GM12891 (cell line): ENCODE data around the gene TRIM56.

Experiments
- DNase-seq: peaks from one replicate; pipeline ENCODE4 v3.0.0; 2011; ENCODE audit warnings: low spot score; ENCODE audit not compliant: insufficient read length
- FAIRE-seq: peaks from 2 replicates; lab custom pipeline; 2011; peaks lifted over from hg19 to GRCh38; lab: Jason Lieb, UNC
- PAX5 ChIP-seq: IDR thresholded peaks from 2 replicates; pipeline ENCODE4 v1.6.1; 2011; ENCODE audit warnings: low read length, moderate library complexity, mild to moderate bottlenecking; ENCODE audit not compliant: insufficient read depth, severe bottlenecking
- POLR2A ChIP-seq: IDR thresholded peaks from 2 replicates; pipeline ENCODE4 v1.6.1; 2011; ENCODE audit warnings: low read depth, low read length, control low read depth
- POLR2AphosphoS5 ChIP-seq: IDR thresholded peaks from 2 replicates; pipeline ENCODE4 v1.6.1; 2011; ENCODE audit warnings: low read depth, low read length, control low read depth
- POU2F2 ChIP-seq: IDR thresholded peaks from 2 replicates; pipeline ENCODE4 v1.6.1; 2011; ENCODE audit warnings: low read depth, mild to moderate bottlenecking, control low read depth, low read length, moderate library complexity
- SPI1 ChIP-seq: IDR thresholded peaks from 2 replicates; pipeline ENCODE4 v1.6.1; 2011; ENCODE audit warnings: low read depth, low read length, control low read depth
- TAF1 ChIP-seq: IDR thresholded peaks from 2 replicates; pipeline ENCODE4 v1.6.1; 2011; ENCODE audit warnings: low read depth, low read length, control low read depth

The TRIM56 gene

DNA sequence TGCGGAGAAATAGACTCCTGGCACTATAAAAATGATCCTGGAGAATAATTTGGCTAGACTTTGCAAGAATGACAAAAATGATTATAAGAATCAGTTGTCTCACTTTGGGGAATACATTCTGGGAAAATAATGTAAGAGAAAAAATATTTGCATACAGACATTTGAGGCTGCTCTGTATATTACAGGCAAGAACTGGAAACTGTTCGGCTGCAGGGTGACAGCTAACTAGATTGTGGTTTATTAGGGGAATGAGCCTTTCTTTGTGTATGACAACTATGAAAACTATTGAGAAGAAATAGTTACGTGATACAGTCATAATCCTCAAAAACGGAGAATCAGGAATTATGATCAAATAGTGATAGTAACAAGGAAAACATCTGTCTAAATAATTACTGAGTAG, 8.6 kb downstream of the TRIM56 start:
- FAIRE-seq (no peak), DNase-seq (no peak)
- TF ChIP-seq POLR2AphosphoS5 (no peak), POU2F2 (no peak), POLR2A (no peak), TAF1 (no peak), SPI1 (no peak), PAX5 (no peak)

DNA sequence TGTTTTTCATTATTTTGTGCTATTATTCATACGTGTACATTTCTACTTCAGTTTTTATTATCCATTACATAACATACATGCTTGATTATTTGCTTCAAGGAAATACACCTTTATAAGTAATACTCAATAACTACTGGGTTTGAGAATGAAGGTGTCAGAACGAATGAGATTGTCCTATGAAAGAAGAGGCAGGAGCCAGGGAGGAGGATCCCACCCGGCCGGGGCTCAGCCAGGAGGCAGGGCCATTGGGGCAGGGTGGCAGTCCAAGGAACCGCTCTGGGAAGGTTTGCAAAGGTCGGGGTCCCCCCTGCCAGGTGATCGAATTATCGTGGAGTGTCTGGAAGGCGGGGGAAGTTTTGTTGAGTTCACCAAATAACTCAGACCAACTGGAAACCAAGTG, 9.1 kb downstream of the TRIM56 start:
- DNase-seq: no peak
- FAIRE-seq: no peak
- no peak for TF ChIP-seq PAX5
- TF ChIP-seq POLR2AphosphoS5: no peak
- TF ChIP-seq POLR2A: no peak
- no peak for TF ChIP-seq TAF1
- no peak for TF ChIP-seq POU2F2
- TF ChIP-seq SPI1: no peak

DNA sequence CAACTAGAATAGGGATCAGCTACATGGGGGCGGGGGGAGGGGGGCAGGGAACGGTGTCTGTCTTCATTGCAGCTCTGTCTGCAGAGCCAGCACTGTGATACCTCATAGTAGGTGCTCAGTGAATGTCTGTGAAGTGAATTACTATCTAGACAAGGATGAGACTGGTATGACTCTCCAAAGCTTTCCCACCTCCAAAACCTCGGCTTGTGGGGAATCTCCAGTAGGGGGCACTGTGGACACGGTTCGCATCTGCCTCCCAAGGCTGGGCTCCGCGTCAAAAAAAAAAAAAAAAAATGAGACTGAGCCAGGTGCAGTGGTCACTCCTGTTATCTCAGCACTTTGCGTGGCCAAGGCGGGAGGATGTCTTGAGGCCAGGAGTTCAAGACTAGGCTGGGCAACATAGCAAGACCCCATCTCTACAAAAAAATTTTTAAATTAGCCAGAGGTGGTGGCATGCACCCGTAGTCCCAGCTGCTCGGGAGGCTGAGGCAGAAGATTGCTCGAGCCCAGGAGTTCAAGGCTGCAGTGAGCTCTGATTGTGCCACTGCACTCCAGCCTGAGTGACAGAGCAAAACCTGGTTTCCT, 9.6 kb downstream of the TRIM56 start:
- no peak for FAIRE-seq
- no peak for DNase-seq
- TF ChIP-seq TAF1 (no peak), POLR2AphosphoS5 (no peak), POU2F2 (no peak), POLR2A (no peak), SPI1 (no peak), PAX5 (no peak)

DNA sequence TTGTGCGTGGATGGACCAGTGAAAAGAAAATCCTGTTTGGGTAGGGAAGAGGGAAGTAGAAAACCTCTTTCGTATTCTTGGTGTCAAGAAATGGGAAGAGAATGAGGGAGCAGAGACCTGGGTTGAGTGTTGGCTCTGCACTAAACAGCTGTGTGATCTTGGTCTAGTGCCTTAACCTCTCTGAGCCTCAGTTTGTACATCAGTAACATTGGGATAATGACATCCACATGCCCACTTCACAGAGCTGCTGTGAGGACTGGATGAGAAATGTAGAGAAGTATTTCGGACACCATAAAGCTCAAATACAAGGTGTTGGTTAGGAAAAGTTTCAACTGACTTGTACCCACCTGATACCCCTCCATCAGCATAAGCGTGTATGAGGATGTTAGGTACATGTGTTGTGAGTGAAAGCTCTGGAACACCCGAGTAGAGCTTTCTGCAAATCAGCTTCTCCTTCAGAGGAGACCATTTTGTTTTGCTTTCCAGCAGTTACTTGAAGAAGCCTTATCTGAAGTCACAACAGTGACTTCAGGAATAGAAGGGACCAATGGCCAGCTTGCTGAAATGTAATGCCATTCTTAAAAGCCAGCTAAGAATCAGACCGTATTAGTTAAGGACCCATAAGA, 11.2 kb downstream of the TRIM56 start:
- TF ChIP-seq POLR2AphosphoS5 (no peak), PAX5 (no peak), POLR2A (no peak), POU2F2 (no peak), SPI1 (no peak), TAF1 (no peak)
- no peak for DNase-seq
- FAIRE-seq: no peak

- DNase-seq: no peak
- TF ChIP-seq PAX5 (no peak), POLR2A (no peak), POLR2AphosphoS5 (no peak), TAF1 (no peak), SPI1 (no peak), POU2F2 (no peak)
- FAIRE-seq: no peak
Measured at GRCh38 chr7:101096957-101097347, 11.7 kb downstream of the TRIM56 start.

- FAIRE-seq: no peak
- TF ChIP-seq POLR2A: no peak
- no peak for TF ChIP-seq SPI1
- no peak for TF ChIP-seq PAX5
- TF ChIP-seq POLR2AphosphoS5: 0 out of 2 replicates have a peak, but pooled peaks have one; percentile 17
- no peak for TF ChIP-seq POU2F2
- TF ChIP-seq TAF1: no peak
Measured at GRCh38 chr7:101097561-101097960, 12.3 kb downstream of the TRIM56 start.

DNA sequence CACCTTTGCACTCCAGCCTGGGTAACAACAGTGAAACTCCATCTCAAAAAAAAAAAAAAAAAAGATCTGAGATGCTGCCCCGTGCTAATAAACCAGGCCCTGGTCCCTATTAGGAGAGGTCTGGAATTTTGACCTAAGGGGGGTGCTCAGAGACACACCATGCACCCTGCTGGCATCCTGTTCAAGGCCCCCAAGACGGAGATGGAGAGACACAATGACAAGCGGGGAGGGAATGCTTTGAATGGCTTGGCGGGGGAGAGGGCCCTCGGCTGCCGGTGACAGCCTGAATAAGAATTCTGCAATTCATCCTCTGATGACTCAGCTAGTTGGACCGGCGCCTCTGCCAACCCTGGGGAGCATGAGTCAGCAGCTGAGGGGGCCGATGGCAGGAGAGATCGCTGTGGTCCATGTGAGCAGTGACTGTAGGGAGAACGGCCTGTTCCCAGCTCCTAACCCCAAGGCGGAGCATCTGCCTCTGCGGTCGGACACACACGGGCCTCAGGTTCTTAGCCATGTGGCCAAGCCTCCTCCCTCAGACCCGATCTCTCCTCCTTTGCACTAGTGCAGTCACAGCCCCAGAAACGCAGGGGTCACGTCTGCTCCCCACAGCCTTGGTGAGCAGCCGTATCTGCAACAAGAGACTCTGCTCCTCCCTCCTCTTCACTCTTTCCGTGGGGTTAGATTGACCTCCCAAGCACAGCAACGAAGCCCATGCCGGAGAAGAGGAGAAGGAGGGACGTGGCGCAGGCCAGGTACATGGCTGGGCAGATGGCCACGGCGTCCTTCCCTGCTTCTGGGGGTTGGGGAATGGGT, 14.9 kb downstream of the TRIM56 start:
- FAIRE-seq (no peak), DNase-seq (no peak)
- TF ChIP-seq POLR2AphosphoS5 (no peak), PAX5 (no peak), TAF1 (no peak), SPI1 (no peak), POU2F2 (no peak), POLR2A (no peak)

More at GRCh38 chr7:101097561-101097960, 12.3 kb downstream of the TRIM56 start:
- no peak for DNase-seq

- no peak for DNase-seq
- TF ChIP-seq POU2F2 (no peak), POLR2A (no peak), SPI1 (no peak), PAX5 (no peak), TAF1 (no peak), POLR2AphosphoS5 (no peak)
- no peak for FAIRE-seq
Measured at GRCh38 chr7:101100858-101101847, 15.9 kb downstream of the TRIM56 start.
